HG02759 (cell line): Measurements from ENCODE around the gene UBE2J1.
"Not testable (repeated sequence)": the region's sequence is repeated elsewhere in the genome, so short reads cannot be mapped to it uniquely, and the experiment has no call there.

ENCODE experiments used
- ATAC-seq: cut with Tn5 transposase; IDR thresholded peaks from one replicate; pipeline ENCODE4 v1.9.1; 2021; ENCODE audit warnings: mild to moderate bottlenecking, moderate library complexity; ENCODE audit not compliant: unreplicated experiment

Gene UBE2J1

DNA sequence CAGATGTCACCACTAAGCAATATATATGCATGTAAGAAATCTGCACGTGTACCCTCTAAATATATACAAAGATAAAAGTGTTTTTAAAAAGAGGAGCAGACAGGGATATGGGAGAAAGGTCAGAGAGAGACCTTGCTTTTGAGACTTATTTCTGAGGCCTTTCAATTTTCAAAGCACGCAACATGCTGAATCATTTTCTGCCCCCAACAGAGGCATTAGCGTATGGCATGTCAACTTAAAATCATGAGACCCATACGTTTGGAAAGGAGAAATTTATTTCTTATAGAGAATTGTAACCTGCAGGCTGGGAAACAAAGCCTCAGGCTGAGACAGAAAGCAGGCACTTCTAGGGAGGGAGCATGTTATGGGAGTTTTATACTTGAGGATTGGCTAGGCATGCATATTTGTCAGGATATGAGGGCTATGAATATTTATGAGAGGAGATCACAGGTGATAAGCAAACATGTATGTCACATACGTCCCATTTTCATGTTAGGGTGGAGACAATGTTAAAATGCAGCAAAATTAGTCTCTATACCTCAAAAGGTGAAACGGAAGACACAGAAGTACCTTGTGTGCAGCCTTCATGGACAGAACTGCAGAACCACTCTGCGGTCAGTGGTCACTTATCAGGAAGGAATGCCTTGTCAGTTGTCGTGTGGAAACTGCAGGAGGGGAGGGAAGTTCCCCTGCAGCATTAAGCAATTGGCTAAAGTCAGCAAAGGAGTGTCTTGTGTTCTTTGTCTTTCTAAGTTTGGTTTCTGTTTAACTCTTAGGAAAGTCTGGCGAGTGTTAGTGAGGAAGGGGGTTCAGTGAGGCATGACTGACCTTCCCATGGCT is 31.2 kb downstream of the UBE2J1 start:
- ATAC-seq: no peak

GRCh38 chr6:89320012-89320559 is 32.4 kb downstream of the UBE2J1 start:
- no peak for ATAC-seq

DNA sequence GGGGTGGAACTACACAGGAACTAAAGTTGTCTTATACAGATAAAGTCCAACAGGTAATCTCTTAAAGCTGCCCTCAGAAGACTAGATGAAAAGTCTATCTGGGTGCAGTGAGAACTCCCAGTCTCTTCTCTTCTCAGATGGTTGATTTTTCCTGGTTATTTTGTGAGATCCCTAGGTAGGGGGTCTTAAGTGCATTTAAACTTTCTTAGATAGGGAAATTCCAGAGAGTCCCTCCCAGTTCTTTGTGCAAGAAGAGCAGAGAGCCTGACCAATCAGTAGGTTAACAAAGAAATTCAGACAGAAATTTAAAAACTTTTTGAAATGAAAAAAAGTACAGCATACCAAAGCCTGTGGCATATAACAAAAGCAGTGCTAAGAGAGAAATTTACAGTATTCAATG is 35.5 kb downstream of the UBE2J1 start:
- no peak for ATAC-seq

DNA sequence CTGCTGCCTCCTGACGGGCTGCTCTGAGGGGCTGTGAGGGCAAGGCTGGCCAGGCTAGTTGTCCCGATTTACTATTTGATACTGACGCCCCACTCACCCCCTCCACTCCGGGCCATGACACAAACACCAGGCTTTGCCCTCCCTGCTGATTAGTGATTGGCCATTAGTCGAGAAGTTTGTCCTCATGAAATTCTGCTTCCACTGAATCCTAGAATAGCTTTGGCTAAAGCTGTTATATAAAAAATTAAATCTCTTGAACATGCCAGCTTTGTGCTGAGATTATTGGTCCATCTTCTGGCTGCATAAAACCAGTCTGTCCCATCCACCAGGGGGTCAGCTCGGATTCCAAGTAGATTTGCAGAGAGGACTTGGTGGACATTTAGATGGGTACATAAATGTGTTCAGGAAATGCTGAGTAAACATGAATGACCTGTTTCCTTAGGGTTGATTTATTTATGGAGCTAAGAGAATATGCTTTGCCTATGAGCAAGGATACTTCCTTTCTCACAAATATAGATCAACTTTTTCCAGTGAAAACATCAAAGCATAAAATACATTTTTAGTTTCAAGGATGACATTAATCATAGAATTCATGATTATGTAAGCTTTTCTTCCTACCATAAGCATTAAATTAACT is 37.2 kb downstream of the UBE2J1 start, which contains the start of gene GABRR2:
GABRR2 (minus strand) TSS at position 51 of the 637 bp plus-strand sequence. CDS start 134 bp downstream, outside the sequence.
- ATAC-seq: no peak

- ATAC-seq: no peak
Observed at GRCh38 chr6:89314692-89315091, 37.8 kb downstream of the UBE2J1 start.

DNA sequence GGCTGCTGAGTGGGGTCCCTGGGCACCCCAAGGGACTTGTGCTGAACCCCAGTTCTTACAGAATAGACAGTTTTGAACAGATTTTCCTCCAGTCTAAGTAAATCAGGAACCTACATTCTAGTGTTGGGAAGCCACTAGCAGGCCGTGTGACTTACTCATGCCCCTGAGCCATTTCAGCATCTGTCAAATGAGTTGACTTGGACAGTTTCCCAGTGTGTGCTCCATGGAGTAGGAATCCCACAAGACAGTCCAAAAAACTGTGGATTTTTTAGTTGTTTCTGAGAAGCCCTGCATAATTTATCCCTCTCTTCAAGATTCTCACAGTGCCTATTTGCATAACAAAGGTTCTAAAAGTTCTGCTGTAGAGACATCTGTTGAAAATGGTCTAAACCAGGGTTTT is 39.5 kb downstream of the UBE2J1 start:
- no peak for ATAC-seq

GRCh38 chr6:89311853-89312531 is 40.5 kb downstream of the UBE2J1 start:
- no peak for ATAC-seq

- ATAC-seq: no peak
Observed at GRCh38 chr6:89311530-89311852, 41.0 kb downstream of the UBE2J1 start.

DNA sequence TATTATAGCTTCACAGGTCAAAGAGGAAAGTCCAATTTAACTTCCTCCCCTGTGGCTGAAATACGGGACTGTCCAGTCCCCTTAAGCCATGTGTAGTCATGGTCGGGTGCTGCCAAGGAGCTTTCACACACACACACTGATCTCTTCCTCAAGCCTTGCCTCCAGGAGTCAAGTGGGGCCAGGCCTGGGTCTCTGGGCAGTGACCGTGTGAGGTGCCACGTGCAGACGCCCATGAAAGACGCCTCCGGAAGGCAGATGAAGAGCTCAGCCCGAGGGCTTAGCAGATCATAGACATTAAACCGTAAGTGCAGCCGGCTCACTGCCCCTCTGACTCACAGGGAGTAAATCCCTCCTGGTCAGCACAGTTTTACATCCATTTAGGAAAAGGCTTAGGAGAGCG is 41.6 kb downstream of the UBE2J1 start:
- no peak for ATAC-seq

DNA sequence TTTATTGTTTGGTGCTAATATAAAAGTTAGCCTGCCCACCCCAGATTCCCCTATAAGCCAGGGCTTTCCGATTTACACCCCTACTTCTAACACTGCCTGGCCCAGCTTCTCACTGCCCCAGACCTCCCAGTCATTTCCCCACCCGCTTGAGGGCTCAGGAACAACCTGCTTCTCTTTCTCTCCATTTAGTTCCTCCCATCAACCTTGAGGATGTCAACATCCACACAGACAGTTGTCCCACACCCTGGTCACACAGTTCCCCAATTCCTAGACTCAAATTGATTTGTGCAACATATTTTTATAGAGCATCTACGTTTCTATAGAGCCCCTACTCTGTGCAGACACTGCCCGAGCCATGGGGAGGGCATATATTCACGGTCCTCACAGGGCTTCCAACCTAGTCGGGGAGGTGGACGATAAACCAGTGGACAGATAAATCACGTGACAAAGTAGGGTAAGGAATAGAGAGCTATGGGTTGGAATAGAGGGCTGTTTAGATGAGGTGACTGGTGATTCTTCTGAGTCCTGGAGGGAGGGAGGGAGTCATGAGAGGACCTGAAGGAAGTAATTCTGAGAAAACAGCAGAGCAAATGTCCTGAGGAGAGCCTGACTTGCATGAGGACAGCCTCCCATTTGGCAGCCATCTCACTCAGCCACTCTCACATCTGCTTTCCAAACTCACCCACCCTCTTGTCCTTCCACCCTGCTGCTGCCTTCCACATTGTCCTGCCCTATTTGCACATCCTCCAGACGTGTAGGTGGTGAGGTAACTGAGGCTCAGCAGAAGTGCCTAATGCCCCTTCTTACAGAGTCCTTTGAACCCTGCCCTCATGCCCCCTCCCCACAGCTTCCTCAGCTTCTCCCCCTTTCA is 43.8 kb downstream of the UBE2J1 start:
- ATAC-seq: no peak

DNA sequence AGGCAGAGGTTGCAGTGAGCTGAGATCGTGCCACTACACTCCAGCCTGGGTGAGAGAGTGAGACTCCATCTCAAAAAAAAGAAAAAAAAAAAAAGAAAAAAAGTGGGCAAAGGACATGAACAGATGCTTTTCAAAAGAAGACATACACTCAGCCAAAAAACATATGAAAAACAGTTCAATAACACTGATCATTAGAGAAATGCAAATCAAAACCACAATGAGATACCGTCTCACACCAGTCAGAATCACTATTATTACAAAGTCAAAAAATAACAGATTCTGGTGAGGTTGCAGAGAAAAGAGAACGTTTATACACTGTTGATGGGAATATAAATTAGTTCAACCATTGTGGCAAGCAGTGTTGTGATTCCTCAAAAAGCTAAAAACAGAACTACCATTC is 48.0 kb downstream of the UBE2J1 start:
- ATAC-seq: not testable (repeated sequence)

GRCh38 chr6:89302936-89303335 is 49.6 kb downstream of the UBE2J1 start:
- ATAC-seq: no peak

DNA sequence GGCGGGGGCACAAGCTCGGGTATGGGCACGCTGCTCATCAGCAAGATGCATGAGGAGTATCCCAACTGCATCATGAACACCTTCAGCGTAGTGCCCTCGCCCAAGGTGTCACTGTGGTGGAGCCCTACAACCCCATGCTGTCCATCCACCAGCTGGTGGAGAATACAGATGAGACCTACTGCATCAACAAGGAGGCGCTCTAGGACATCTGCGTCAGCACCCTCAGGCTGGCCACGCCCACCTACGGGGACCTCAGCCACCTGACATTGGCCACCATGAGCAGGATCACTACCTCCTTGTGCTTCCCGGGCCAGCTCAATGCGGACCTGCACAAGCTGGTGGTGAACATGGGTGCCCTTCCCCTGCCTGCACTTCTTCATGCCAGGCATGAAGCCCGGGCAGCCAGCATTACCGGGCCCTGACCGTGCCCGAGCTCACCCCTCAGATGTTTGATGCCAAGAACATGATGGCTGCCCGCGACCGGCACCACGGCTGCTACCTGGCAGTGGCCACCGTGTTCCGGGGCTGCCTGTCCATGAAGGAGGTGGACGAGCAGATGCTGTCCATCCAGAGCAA is 50.2 kb downstream of the UBE2J1 start:
- ATAC-seq: no peak

DNA sequence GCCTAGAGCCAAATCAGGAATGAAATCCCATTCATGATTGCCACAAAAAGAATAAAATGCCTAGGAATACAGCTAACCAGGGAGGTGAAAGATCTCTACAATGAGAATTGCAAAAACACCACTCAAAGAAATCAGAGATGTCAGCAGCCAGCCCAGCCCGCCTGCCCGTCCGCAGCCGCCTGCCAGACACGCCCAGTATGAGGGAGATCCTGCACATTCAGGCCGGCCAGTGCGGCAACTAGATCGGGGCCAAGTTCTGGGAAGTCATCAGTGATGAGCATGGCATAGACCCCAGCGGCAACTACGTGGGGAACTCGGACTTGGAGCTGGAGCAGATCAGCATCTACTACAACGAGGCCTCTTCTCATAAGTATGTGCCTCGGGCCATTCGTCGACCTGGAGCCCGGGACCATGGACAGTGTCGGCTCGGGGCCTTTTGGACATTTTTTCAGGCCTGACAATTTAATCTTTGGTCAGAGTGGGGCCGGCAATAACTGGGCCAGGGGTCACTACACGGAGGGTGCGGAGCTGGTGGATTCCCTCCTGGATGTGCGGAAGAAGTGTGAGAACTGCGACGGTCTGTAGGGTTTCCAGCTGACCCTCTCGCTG is 50.8 kb downstream of the UBE2J1 start:
- ATAC-seq: no peak

GRCh38 chr6:89299466-89299850 is 53.1 kb downstream of the UBE2J1 start:
- no peak for ATAC-seq

- no peak for ATAC-seq
Observed at GRCh38 chr6:89298680-89299465, 53.6 kb downstream of the UBE2J1 start.

- ATAC-seq: peak; percentile 92
Observed at GRCh38 chr6:89297695-89298351, 54.7 kb downstream of the UBE2J1 start.

- no peak for ATAC-seq
Observed at GRCh38 chr6:89295981-89296380, 56.5 kb downstream of the UBE2J1 start.

DNA sequence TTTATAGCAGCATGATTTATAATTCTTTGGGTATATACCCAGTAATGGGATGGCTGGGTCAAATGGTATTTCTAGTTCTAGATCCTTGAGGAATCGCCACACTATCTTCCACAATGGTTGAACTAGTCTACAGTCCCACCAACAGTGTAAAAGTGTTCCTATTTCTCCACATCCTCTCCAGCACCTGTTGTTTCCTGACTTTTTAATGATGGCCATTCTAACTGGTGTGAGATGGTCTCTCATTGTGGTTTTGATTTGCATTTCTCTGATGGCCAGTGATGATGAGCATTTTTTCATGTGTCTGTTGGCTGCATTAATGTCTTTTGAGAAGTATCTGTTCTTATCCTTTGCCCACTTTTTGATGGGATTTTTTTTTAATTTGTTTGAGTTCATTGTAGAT is 57.4 kb downstream of the UBE2J1 start:
- ATAC-seq: not testable (repeated sequence)
